ENCODE data around the gene METTL25. TPM values are rescaled to one million over a fixed set of nuclear protein-coding genes. Genes with fewer than 3 reads are reported as not detected.
A peak's percentile ranks its signal among the peaks of the same experiment; 100 is the strongest.

The METTL25 gene
- total and polyA plus RNA-seq, 10 of the 15 experiments (the other 5 are each of a cell fraction or from before 2014, with no cell fraction given) = 5.6 to 11.3 (median 8.0) TPM

GRCh38 chr12:82351390-82351789, 6.9 kb upstream of the METTL25 start:
- RAD21 ChIA-PET (ENCODE audit: unreplicated experiment) = no interaction called here
- H3K9ac ChIP-seq (ENCODE audit: control insufficient read depth, insufficient read depth, low read length) = no peak overlapping the region
- H2AFZ ChIP-seq (ENCODE audit: control insufficient read depth, low read depth, low read length) = no peak overlapping the region
- H3K36me3 ChIP-seq (ENCODE audit: control insufficient read depth in 2 of 2, insufficient read depth in 2 of 2, low read length in 1 of 2) = peaks cover 0 to 8% of the 10 kb centered on the region in 2 experiments; a peak in 2 of 4 replicates
- H3K27me3 ChIP-seq (replicated peaks in 1 of 2; ENCODE audit: control insufficient read depth in 2 of 2, insufficient read depth in 2 of 2, low read length in 1 of 2) = no peaks in the 10 kb centered on the region
- DNase-seq (ENCODE audit: low read depth, low spot score) (no peak), ATAC-seq (no peak; the same call in 1 of the 3 replicates), FAIRE-seq (no peak)
- CTCF ChIA-PET = interaction anchor here (0.5 to 1.2 kb wide), 2 partner anchors 340 to 707 kb away, joined by 3 read pairs; no protein-coding TSS in a partner anchor
- no peak overlapping the region for H3K4me2 ChIP-seq (ENCODE audit: control insufficient read depth, insufficient read depth)
- POLR2A ChIA-PET = no interaction called here
- WGBS (ENCODE audit: insufficient coverage, insufficient replicate concordance, low lambda C conversion rate, missing lambda C conversion rate) = 93% methylated on average over 6 of the region's 6 CpGs
- H3K4me1 ChIP-seq (ENCODE audit: control insufficient read depth, insufficient read depth, low read length) = no peaks in the 10 kb centered on the region
- H3K9me3 ChIP-seq (replicated peaks; ENCODE audit: control insufficient read depth, insufficient read depth, low read length) = no peaks in the 10 kb centered on the region
- BruUV-seq (replicated peaks) = no TSS peak
- peaks cover 5% of the 10 kb centered on the region for H3K79me2 ChIP-seq (ENCODE audit: control insufficient read depth, insufficient read depth, low read length)
- SMC1A ChIA-PET (ENCODE audit: uncharacterized antibody, unreplicated experiment) = no interaction called here
- in situ Hi-C loops (cut with MboI) (loop anchor here (25.0 kb wide), 1 partner anchor 1539 kb away; no protein-coding TSS in a partner anchor), intact Hi-C loops (cut with micrococcal nuclease; ENCODE audit: unreplicated experiment) (loop anchor here (10.0 kb wide), 1 partner anchor 397 kb away; no protein-coding TSS in a partner anchor)
- no peaks in the 10 kb centered on the region for H4K20me1 ChIP-seq (ENCODE audit: control insufficient read depth, insufficient read depth)
- TF ChIP-seq CBFB (IDR thresholded peaks at IDR 0.05; ENCODE audit: low read depth) (no peak), POLR2AphosphoS5 (IDR thresholded peaks at IDR 0.05; ENCODE audit: low read length) (peak; percentile 32; the same call in 1 of the 2 replicates)
- no peak overlapping the region for H3K4me3 ChIP-seq
- H3K27ac ChIP-seq (ENCODE audit: control insufficient read depth, insufficient read depth) = no peak overlapping the region

DNA sequence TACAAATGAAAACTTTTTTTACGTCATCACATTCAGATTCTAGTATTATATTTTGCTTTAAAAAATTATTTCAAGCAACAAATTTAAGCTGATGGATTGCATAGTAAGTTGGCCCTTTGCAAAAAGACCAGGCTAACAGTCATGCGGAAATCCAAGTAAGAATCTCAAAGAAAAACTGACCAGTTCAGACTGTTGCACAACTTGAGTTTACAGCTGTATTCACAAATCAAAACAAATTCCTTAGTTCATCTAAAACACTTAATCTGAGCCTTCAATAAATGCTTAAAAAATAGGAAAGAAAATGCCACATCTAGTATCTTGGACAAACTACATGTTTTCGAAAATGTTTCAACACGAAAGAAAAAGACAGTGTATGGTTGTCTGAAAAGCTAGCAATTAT, 989 bp upstream of the METTL25 start:
- SMC1A ChIA-PET (ENCODE audit: uncharacterized antibody, unreplicated experiment) = interaction anchor here (1.0 to 2.7 kb wide), 7 partner anchors 9 to 713 kb away, joined by 3 to 12 read pairs (median 4); no protein-coding TSS in a partner anchor
- TF ChIP-seq MLLT1 (IDR thresholded peaks at IDR 0.05) (0 out of 2 replicates have a peak, but pooled peaks have one; percentile 29), KDM1A (IDR thresholded peaks at IDR 0.05; ENCODE audit: borderline replicate concordance) (no peak)
- CTCF ChIA-PET = interaction anchor here (0.9 to 4.2 kb wide), 15 partner anchors 8 to 713 kb away, joined by 3 to 33 read pairs (median 5); no protein-coding TSS in a partner anchor
- ATAC-seq (no peak), FAIRE-seq (no peak), DNase-seq (ENCODE audit: low read depth, low spot score) (no peak)
- no peaks in the 10 kb centered on the region for H4K20me1 ChIP-seq (ENCODE audit: control insufficient read depth, insufficient read depth)
- WGBS (ENCODE audit: insufficient coverage, insufficient replicate concordance, low lambda C conversion rate, missing lambda C conversion rate) = 49% methylated on average over 4 of the region's 4 CpGs
- H3K4me2 ChIP-seq (ENCODE audit: control insufficient read depth, insufficient read depth) = peak overlapping the region; percentile 77
- no peak overlapping the region for H3K27ac ChIP-seq (ENCODE audit: control insufficient read depth, insufficient read depth)
- RAD21 ChIA-PET (ENCODE audit: unreplicated experiment) = interaction anchor here (1.3 to 1.5 kb wide), 2 partner anchors 712 to 747 kb away, joined by 3 to 5 read pairs; no protein-coding TSS in a partner anchor
- intact Hi-C loops (cut with micrococcal nuclease; ENCODE audit: unreplicated experiment) = loop anchor here (10.0 kb wide), 1 partner anchor 403 kb away; no protein-coding TSS in a partner anchor
- in situ Hi-C loops (cut with MboI) = loop anchor here (25.0 kb wide), 1 partner anchor 1545 kb away; no protein-coding TSS in a partner anchor
- H3K9me3 ChIP-seq (replicated peaks; ENCODE audit: control insufficient read depth, insufficient read depth, low read length) = no peaks in the 10 kb centered on the region; the same call in 2 of the 3 replicates
- no peaks in the 10 kb centered on the region for H3K27me3 ChIP-seq (replicated peaks in 1 of 2; ENCODE audit: control insufficient read depth in 2 of 2, insufficient read depth in 2 of 2, low read length in 1 of 2)
- peak overlapping the region; percentile 91 for H3K4me3 ChIP-seq
- peaks cover 0 to 8% of the 10 kb centered on the region in 2 experiments; a peak in 2 of 4 replicates for H3K36me3 ChIP-seq (ENCODE audit: control insufficient read depth in 2 of 2, insufficient read depth in 2 of 2, low read length in 1 of 2)
- H3K4me1 ChIP-seq (ENCODE audit: control insufficient read depth, insufficient read depth, low read length) = no peaks in the 10 kb centered on the region
- no peak overlapping the region for H2AFZ ChIP-seq (ENCODE audit: control insufficient read depth, low read depth, low read length)
- peaks cover 29% of the 10 kb centered on the region for H3K79me2 ChIP-seq (ENCODE audit: control insufficient read depth, insufficient read depth, low read length)
- no TSS peak for BruUV-seq (replicated peaks)
- POLR2A ChIA-PET = interaction anchor here (1.6 kb wide), 1 partner anchor 397 kb away, joined by 6 read pairs; no protein-coding TSS in a partner anchor
- peak overlapping the region; percentile 96 for H3K9ac ChIP-seq (ENCODE audit: control insufficient read depth, insufficient read depth, low read length)

Measured in GM12878 (cell line).